HEK293T (cell line): Measurements from ENCODE around the gene PRKG1.

ENCODE experiments used
- ARNT ChIP-seq: fragments of 450-650 bp; IDR thresholded peaks from 2 replicates; pipeline ENCODE4 v1.6.1; 2017; ENCODE audit warnings: mild to moderate bottlenecking
- BHLHE40 ChIP-seq: fragments of 450-650 bp; IDR thresholded peaks from 2 replicates; pipeline ENCODE4 v1.6.1; 2016; ENCODE audit warnings: mild to moderate bottlenecking, moderate library complexity, borderline replicate concordance
- ELF4 ChIP-seq: fragments of 450-650 bp; IDR thresholded peaks from 2 replicates; pipeline ENCODE4 v1.6.1; 2017; ENCODE audit warnings: antibody characterized with exemption
- FOXA1 ChIP-seq: fragments of 450-650 bp; IDR thresholded peaks from 2 replicates; pipeline ENCODE4 v1.6.1; 2016; ENCODE audit warnings: mild to moderate bottlenecking
- FOXK2 ChIP-seq: fragments of 450-650 bp; IDR thresholded peaks from 2 replicates; pipeline ENCODE4 v1.6.1; 2016; ENCODE audit warnings: mild to moderate bottlenecking
- FOXM1 ChIP-seq: fragments of 450-650 bp; IDR thresholded peaks from 2 replicates; pipeline ENCODE4 v1.6.1; 2017; ENCODE audit warnings: mild to moderate bottlenecking, borderline replicate concordance
- HDGF ChIP-seq: fragments of 450-650 bp; IDR thresholded peaks from 2 replicates; pipeline ENCODE4 v1.6.1; 2017; ENCODE audit warnings: antibody characterized with exemption, borderline replicate concordance
- L3MBTL2 ChIP-seq: fragments of 450-650 bp; conservative IDR thresholded peaks from 2 replicates; pipeline ENCODE4 v1.6.1; 2016; ENCODE audit warnings: mild to moderate bottlenecking
- LEF1 ChIP-seq: fragments of 450-650 bp; IDR thresholded peaks from 2 replicates; pipeline ENCODE4 v1.6.1; 2017; ENCODE audit warnings: mild to moderate bottlenecking, borderline replicate concordance
- NFRKB ChIP-seq: fragments of 450-650 bp; IDR thresholded peaks from 2 replicates; pipeline ENCODE4 v1.6.1; 2016; ENCODE audit warnings: mild to moderate bottlenecking, moderate library complexity
- SP1 ChIP-seq: fragments of 450-650 bp; IDR thresholded peaks from 2 replicates; pipeline ENCODE4 v1.6.1; 2017
- SUZ12 ChIP-seq: fragments of 450-650 bp; IDR thresholded peaks from 2 replicates; pipeline ENCODE4 v1.6.1; 2016; ENCODE audit warnings: mild to moderate bottlenecking
- ZNF384 ChIP-seq: fragments of 450-650 bp; IDR thresholded peaks from 2 replicates; pipeline ENCODE4 v1.6.1; 2016

DNA sequence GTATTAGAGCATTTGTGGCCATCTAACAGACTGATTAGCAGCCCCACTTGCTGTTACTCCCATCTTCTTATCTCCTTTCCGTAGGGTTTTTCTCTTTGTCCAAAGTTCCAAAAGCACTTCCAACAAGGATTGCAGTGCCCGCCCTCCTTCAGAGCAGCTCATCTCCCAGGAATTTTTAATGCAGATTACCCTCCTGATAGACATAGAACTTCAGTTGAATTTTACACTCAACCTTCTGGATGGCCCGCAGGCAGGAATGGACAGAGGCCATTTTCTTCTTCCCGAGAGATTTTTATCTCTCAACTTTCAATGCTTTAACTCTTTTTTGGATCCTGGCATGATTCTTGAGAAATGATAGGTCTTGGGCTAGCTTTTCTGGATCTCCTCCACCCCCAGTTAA is 23.3 kb downstream of the PRKG1 start:
- TF ChIP-seq SUZ12 (no peak), SP1 (no peak), ZNF384 (no peak), LEF1 (no peak), FOXK2 (no peak), ARNT (no peak), FOXM1 (no peak), L3MBTL2 (no peak), HDGF (no peak), BHLHE40 (no peak), ELF4 (no peak), NFRKB (no peak), FOXA1 (no peak)
